H1 (cell line): ENCODE measurements around the gene GALNT9. TPM values are rescaled to one million over a fixed set of nuclear protein-coding genes. Genes with fewer than 3 reads are reported as not detected.

Experiments
- CTCF ChIA-PET: fragments of 300-600 bp; sonication (Branson Sonifier 250); formaldehyde crosslinking; loops from one replicate; lab custom pipeline; 2021; ENCODE audit not compliant: partially characterized antibody; lab: Charles Lee
- POLR2A ChIA-PET: fragments of 300-600 bp; sonication (Branson Sonifier 250); formaldehyde crosslinking; loops from one replicate; lab custom pipeline; 2021; ENCODE audit warnings: inconsistent platforms; ENCODE audit not compliant: partially characterized antibody; lab: Charles Lee
- DNase-seq, 2 experiments: peaks; one replicate each; pipeline versions ENCODE4 v3.0.0 to v3.0.0-alpha.2; 2010 to 2022; ENCODE audit warnings: low spot score in 2 of 2, low read depth in 1 of 2, mixed read lengths in 1 of 2
- FAIRE-seq: peaks from 2 replicates; lab custom pipeline; 2011; peaks lifted over from hg19 to GRCh38; lab: Jason Lieb, UNC
- H2AFZ ChIP-seq: 2 replicates; pipeline ENCODE4 v1.8.1; 2012; ENCODE audit warnings: low read length, inconsistent platforms
- H2AK5ac ChIP-seq: 2 replicates; pipeline ENCODE4 v1.6.1; 2013; ENCODE audit warnings: low read depth, low read length
- H2BK120ac ChIP-seq: replicated peaks from 2 replicates; pipeline ENCODE3; 2013; ENCODE audit warnings: low read depth, low read length, inconsistent platforms
- H2BK12ac ChIP-seq: 2 replicates; pipeline ENCODE4 v1.6.1; 2013; ENCODE audit warnings: low read depth, low read length
- H2BK15ac ChIP-seq: 2 replicates; pipeline ENCODE4 v1.6.1; 2013; ENCODE audit warnings: low read length
- H2BK20ac ChIP-seq: 2 replicates; pipeline ENCODE4 v1.6.1; 2013; ENCODE audit warnings: low read length
- H2BK5ac ChIP-seq: 2 replicates; pipeline ENCODE4 v1.6.1; 2013; ENCODE audit warnings: low read depth, low read length
- H3K14ac ChIP-seq: 2 replicates; pipeline ENCODE4 v1.6.1; 2013; ENCODE audit warnings: inconsistent platforms; ENCODE audit not compliant: insufficient read length
- H3K18ac ChIP-seq: 2 replicates; pipeline ENCODE4 v1.6.1; 2013; ENCODE audit warnings: low read length; ENCODE audit errors: extremely low read depth
- H3K23ac ChIP-seq: 2 replicates; pipeline ENCODE4 v1.6.1; 2013; ENCODE audit warnings: inconsistent platforms; ENCODE audit not compliant: insufficient read length
- H3K23me2 ChIP-seq: 2 replicates; pipeline ENCODE4 v1.6.1; 2013; ENCODE audit warnings: low read depth, low read length
- H3K27ac ChIP-seq: 2 replicates; pipeline ENCODE4 v1.6.1; 2011; ENCODE audit warnings: low read depth, low read length, inconsistent platforms
- H3K27me3 ChIP-seq, 4 experiments: replicated peaks in 1 of 4; 1 replicate in 1 of 4; 2 replicates in 3 of 4; pipeline versions ENCODE4 v1.6.1 to v1.8.1; 2011 to 2013; ENCODE audit warnings: low read length in 3 of 4, mild to moderate bottlenecking in 3 of 4, inconsistent platforms in 2 of 4, mixed read lengths in 2 of 4, moderate library complexity in 1 of 4; ENCODE audit not compliant: control insufficient read depth in 3 of 4, insufficient read depth in 3 of 4; ENCODE audit errors: extremely low read depth in 1 of 4
- H3K36me3 ChIP-seq, 4 experiments: 2 replicates each; pipeline versions ENCODE4 v1.6.1 to v1.8.1; 2011 to 2013; ENCODE audit warnings: mild to moderate bottlenecking in 4 of 4, low read length in 3 of 4, moderate library complexity in 2 of 4, control low read depth in 1 of 4, inconsistent platforms in 1 of 4; ENCODE audit not compliant: insufficient read depth in 4 of 4, control insufficient read depth in 2 of 4
- H3K4ac ChIP-seq: replicated peaks from 2 replicates; pipeline ENCODE3; 2013; ENCODE audit warnings: low read length, low read depth, mixed read lengths, inconsistent platforms; ENCODE audit not compliant: insufficient read length
- H3K4me1 ChIP-seq, 4 experiments: replicated peaks in 1 of 4; 1 replicate in 1 of 4; 2 replicates in 3 of 4; pipeline versions ENCODE4 v1.6.1 to v1.8.1; 2011 to 2013; ENCODE audit warnings: low read length in 3 of 4, inconsistent platforms in 2 of 4, mixed read lengths in 1 of 4; ENCODE audit not compliant: insufficient read depth in 4 of 4, control insufficient read depth in 3 of 4
- H3K4me2 ChIP-seq, 2 experiments: 2 replicates each; pipeline versions ENCODE4 v1.6.1 to v1.8.1; 2011 to 2013; ENCODE audit warnings: low read depth in 2 of 2, low read length in 2 of 2, control low read depth in 1 of 2, inconsistent platforms in 1 of 2, mild to moderate bottlenecking in 1 of 2; ENCODE audit not compliant: insufficient read depth in 1 of 2
- H3K4me3 ChIP-seq, 4 experiments: fragments of 200-600, 300-600 bp in 1 of 4; sonication (generic), shearing (Covaris generic), sonication (Bioruptor Twin) in 1 of 4; 2 replicates each; pipeline versions ENCODE4 v1.5.1 to v1.8.1; 2011 to 2016; ENCODE audit warnings: low read length in 4 of 4, low read depth in 3 of 4, control low read depth in 2 of 4, inconsistent platforms in 2 of 4, mild to moderate bottlenecking in 2 of 4, mixed read lengths in 1 of 4, moderate library complexity in 1 of 4; ENCODE audit not compliant: insufficient read depth in 2 of 4; ENCODE audit errors: extremely low read depth in 1 of 4
- H3K56ac ChIP-seq: replicated peaks from 2 replicates; pipeline ENCODE3; 2013; ENCODE audit warnings: low read depth, mild to moderate bottlenecking, mixed read lengths, low read length, inconsistent platforms; ENCODE audit not compliant: insufficient read length
- H3K79me1 ChIP-seq: 2 replicates; pipeline ENCODE4 v1.6.1; 2013; ENCODE audit warnings: low read depth, low read length, control low read depth
- H3K79me2 ChIP-seq, 2 experiments: 2 replicates each; pipeline versions ENCODE4 v1.6.1 to v1.8.1; 2012 to 2013; ENCODE audit warnings: low read length in 2 of 2, mild to moderate bottlenecking in 2 of 2, inconsistent platforms in 1 of 2; ENCODE audit not compliant: insufficient read depth in 2 of 2, control insufficient read depth in 1 of 2
- H3K9ac ChIP-seq, 4 experiments: replicated peaks in 1 of 4; 1 replicate in 1 of 4; 2 replicates in 3 of 4; pipeline versions ENCODE4 v1.6.1 to v1.8.1; 2011 to 2013; ENCODE audit warnings: low read depth in 3 of 4, low read length in 3 of 4, control low read depth in 2 of 4, mild to moderate bottlenecking in 2 of 4, moderate library complexity in 2 of 4, inconsistent platforms in 1 of 4; ENCODE audit errors: extremely low read depth in 1 of 4
- H3K9me3 ChIP-seq, 2 experiments: 2 replicates each; pipeline versions ENCODE4 v1.6.1 to v1.8.1; 2012 to 2013; ENCODE audit warnings: mild to moderate bottlenecking in 2 of 2, moderate library complexity in 2 of 2, control low read depth in 1 of 2, inconsistent platforms in 1 of 2, low read depth in 1 of 2, low read length in 1 of 2, mixed read lengths in 1 of 2; ENCODE audit not compliant: insufficient read depth in 2 of 2
- H4K20me1 ChIP-seq, 2 experiments: replicated peaks in 1 of 2; 2 replicates each; pipeline versions ENCODE3 to v1.8.1; 2011 to 2013; ENCODE audit warnings: inconsistent platforms in 2 of 2, low read length in 2 of 2, mild to moderate bottlenecking in 1 of 2; ENCODE audit not compliant: insufficient read depth in 2 of 2, control insufficient read depth in 1 of 2
- H4K5ac ChIP-seq: 2 replicates; pipeline ENCODE4 v1.6.1; 2013; ENCODE audit warnings: low read length, low read depth, mixed read lengths, inconsistent platforms; ENCODE audit not compliant: insufficient read length
- H4K8ac ChIP-seq: 2 replicates; pipeline ENCODE4 v1.8.0; 2013; ENCODE audit warnings: mild to moderate bottlenecking, moderate library complexity, low read length, inconsistent platforms; ENCODE audit not compliant: insufficient read depth; ENCODE audit errors: extremely low read depth
- H4K91ac ChIP-seq: replicated peaks from 2 replicates; pipeline ENCODE3; 2013; ENCODE audit warnings: low read length, mixed read lengths, inconsistent platforms; ENCODE audit not compliant: insufficient read length
- CREB1 ChIP-seq: IDR thresholded peaks from 2 replicates; pipeline ENCODE4 v1.6.1; 2012; ENCODE audit warnings: inconsistent platforms
- EP300 ChIP-seq, 2 experiments: IDR thresholded peaks; 1 replicate in 1 of 2; 2 replicates in 1 of 2; pipeline ENCODE4 v1.6.1; 2011 to 2012; ENCODE audit warnings: low read depth in 2 of 2, low read length in 2 of 2, mild to moderate bottlenecking in 2 of 2, borderline replicate concordance in 1 of 2, inconsistent platforms in 1 of 2, moderate library complexity in 1 of 2
- JUND ChIP-seq: IDR thresholded peaks from 2 replicates; pipeline ENCODE4 v1.6.1; 2011; ENCODE audit warnings: mild to moderate bottlenecking, improper control_type of control experiment, low read length
- NANOG ChIP-seq: IDR thresholded peaks from 2 replicates; pipeline ENCODE4 v1.6.1; 2011; ENCODE audit warnings: low read length, low read depth, mild to moderate bottlenecking, inconsistent platforms; ENCODE audit not compliant: insufficient read depth, poor library complexity, severe bottlenecking
- NRF1 ChIP-seq: IDR thresholded peaks from 2 replicates; pipeline ENCODE4 v1.6.1; 2011; ENCODE audit warnings: mild to moderate bottlenecking, low read depth, low read length, improper control_type of control experiment
- PHF8 ChIP-seq: fragments of 200-600 bp; sonication (generic); conservative IDR thresholded peaks from 2 replicates; pipeline ENCODE4 v1.7.1; 2012; ENCODE audit warnings: low read depth, mild to moderate bottlenecking, inconsistent platforms, low read length, moderate library complexity
- SIRT6 ChIP-seq: IDR thresholded peaks from one replicate; pipeline ENCODE4 v1.7.1; 2012; ENCODE audit warnings: low read length, inconsistent platforms
- SIX5 ChIP-seq: IDR thresholded peaks from 2 replicates; pipeline ENCODE4 v1.6.1; 2011; ENCODE audit warnings: mild to moderate bottlenecking, low read depth, low read length
- SP4 ChIP-seq: IDR thresholded peaks from 2 replicates; pipeline ENCODE4 v1.6.1; 2012; ENCODE audit warnings: low read length, inconsistent platforms
- WGBS, 2 experiments: shearing (Covaris generic) in 1 of 2; methylation state at CpG; one replicate each; pipeline versions ENCODE4 v1.1.6 to v1.1.7; 2013 to 2015; ENCODE audit warnings: low lambda C conversion rate in 2 of 2, mixed read lengths in 2 of 2, inconsistent platforms in 1 of 2, low coverage in 1 of 2, missing lambda C conversion rate in 1 of 2; ENCODE audit not compliant: insufficient replicate concordance in 2 of 2, insufficient coverage in 1 of 2, insufficient read length in 1 of 2; ENCODE audit errors: extremely low coverage in 1 of 2, missing lambda C conversion rate in 1 of 2; 5-methylcytosine and 5-hydroxymethylcytosine counted together
- polyA plus RNA-seq, 7 experiments: library from polyadenylated mRNA; depleted of rRNA in 3 of 7; stranded (reverse) in 5 of 7; unstranded in 2 of 7; fragments of >200 nt in 5 of 7; fragments of 200-250 nt in 2 of 7; gene quantifications; 1 replicate in 5 of 7; 2 replicates in 1 of 7; 4 replicates in 1 of 7; pipeline versions ENCODE4 v1.2.1 to v1.2.3, GENCODE V29; 2011 to 2013; ENCODE audit warnings: missing spikeins in 2 of 7, mixed read lengths in 2 of 7
- total RNA-seq: library from RNA; stranded (reverse); fragmentation: NEBNext Ultra II Directional; extraction: Animal tissue kit (Norgen Biotek cat#: 25700); gene quantifications from 2 replicates; pipeline ENCODE4 v1.2.1, GENCODE V29; 2021

Gene GALNT9
- total and polyA plus RNA-seq, 2 of the 8 experiments (the other 6 are each of a cell fraction or from before 2014, with no cell fraction given), result 2.0 to 3.6 TPM

DNA sequence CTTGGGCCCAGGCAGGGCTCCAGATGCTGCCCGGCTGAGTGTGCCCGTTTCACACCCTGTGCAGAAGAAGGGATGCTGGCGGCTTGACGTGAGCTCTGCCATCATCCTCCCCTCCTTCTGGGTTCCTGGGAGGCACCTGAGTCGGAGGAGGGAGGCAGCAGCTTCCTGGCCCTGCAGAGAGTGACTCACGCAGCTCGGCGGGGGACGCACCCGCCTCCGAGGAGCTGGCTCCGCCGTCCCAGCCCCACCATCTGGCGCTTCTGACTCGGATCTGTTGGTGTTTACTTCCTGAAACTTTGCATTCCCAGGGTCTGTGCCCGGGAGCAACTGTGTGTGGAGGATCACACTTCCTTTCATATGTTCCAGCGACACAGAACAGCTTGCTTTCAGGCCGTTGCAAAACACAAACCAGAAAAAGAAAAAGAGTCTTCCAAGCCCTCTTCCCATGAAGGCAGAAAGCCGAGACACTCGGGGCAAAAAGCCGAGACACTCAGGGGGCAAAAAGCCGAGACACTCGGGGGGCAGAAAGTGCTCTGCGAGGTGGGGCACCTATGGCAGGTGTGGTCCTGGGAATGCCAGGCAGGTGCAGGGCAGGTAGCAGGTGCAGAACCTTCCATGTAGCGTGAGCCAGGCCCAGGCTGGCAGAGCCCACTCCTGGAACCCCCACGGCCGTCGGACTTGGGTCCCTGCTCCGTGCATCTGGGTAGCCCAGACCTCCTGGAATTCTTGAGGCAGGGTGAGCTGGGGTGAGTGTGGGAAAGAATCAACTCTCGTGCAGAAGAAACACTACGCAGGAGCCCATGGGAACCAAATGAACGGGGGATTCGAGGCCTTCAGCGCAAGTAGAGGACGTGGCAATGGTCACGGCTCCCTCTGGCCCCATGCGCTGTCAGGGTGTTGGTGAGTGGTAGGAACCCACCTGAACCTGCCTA lies 27.6 kb upstream of the GALNT9 start:
- no peak overlapping the region for H3K4me2 ChIP-seq
- H2BK5ac ChIP-seq, result no peak overlapping the region; the same call in 1 of the 2 replicates
- no peak overlapping the region for H2BK20ac ChIP-seq
- H3K4me3 ChIP-seq, result no peak overlapping the region
- no peak overlapping the region for H4K5ac ChIP-seq
- H3K18ac ChIP-seq, result no peak overlapping the region; the same call in 1 of the 2 replicates
- CTCF ChIA-PET, result interaction anchor here (1.2 to 3.5 kb wide), 4 partner anchors 14 to 104 kb away, joined by 3 to 17 read pairs (median 3); no protein-coding TSS in a partner anchor
- POLR2A ChIA-PET, result interaction anchor here (0.9 kb wide), 1 partner anchor 120 kb away, joined by 3 read pairs; no protein-coding TSS in a partner anchor
- H4K20me1 ChIP-seq, result no peaks in the 10 kb centered on the region
- peaks cover 0 to 13% (median 7%) of the 10 kb centered on the region in 4 experiments; a peak in 4 of 7 replicates for H3K4me1 ChIP-seq
- no peak overlapping the region for H4K91ac ChIP-seq
- no peaks in the 10 kb centered on the region for H3K36me3 ChIP-seq
- H3K27ac ChIP-seq, result no peak overlapping the region
- H3K23me2 ChIP-seq, result no peaks in the 10 kb centered on the region
- no peak overlapping the region for H2BK120ac ChIP-seq
- no peak overlapping the region for H2BK15ac ChIP-seq
- H3K9ac ChIP-seq, result no peak overlapping the region
- no peak overlapping the region for H4K8ac ChIP-seq
- H3K79me2 ChIP-seq, result no peaks in the 10 kb centered on the region
- H2AFZ ChIP-seq, result peak overlapping the region; percentile 29; the same call in 1 of the 2 replicates
- no peak overlapping the region for H3K4ac ChIP-seq
- TF ChIP-seq SP4 (no peak), CREB1 (no peak), NANOG (no peak), SIX5 (no peak), JUND (peak; percentile 79; the same call in 1 of the 2 replicates), SIRT6 (no peak), PHF8 (no peak), EP300 (IDR thresholded peaks at IDR 0.05; ENCODE audit: borderline replicate concordance in 1 of 2, low read depth in 2 of 2, low read length in 2 of 2) (no peak), NRF1 (no peak)
- peaks cover 0 to 28% of the 10 kb centered on the region in 2 experiments; a peak in 2 of 4 replicates for H3K9me3 ChIP-seq
- H2AK5ac ChIP-seq, result no peak overlapping the region
- FAIRE-seq (no peak), DNase-seq (peak in 1 of 2 experiments; percentile 17)
- no peak overlapping the region for H2BK12ac ChIP-seq
- H3K79me1 ChIP-seq, result no peaks in the 10 kb centered on the region
- H3K27me3 ChIP-seq, result peaks cover 0 to 27% (median 13%) of the 10 kb centered on the region in 4 experiments; a peak in 4 of 7 replicates
- WGBS, 2 experiments, result 69% methylated on average over 35 of the region's 37 CpGs; no CpG with 5 or more reads in 1 of the 2 experiments
- no peak overlapping the region for H3K23ac ChIP-seq
- H3K14ac ChIP-seq, result no peak overlapping the region
- H3K56ac ChIP-seq, result no peak overlapping the region
